Fibroblast of pulmonary artery (primary cell): ENCODE data around the gene TICRR.

Experiments
- DNase-seq: peaks from one replicate; pipeline ENCODE4 v3.0.0-alpha.2; 2010; ENCODE audit warnings: low read depth
- H3K4me3 ChIP-seq: replicated peaks from 2 replicates; pipeline ENCODE4 v1.5.1; 2011; ENCODE audit warnings: low read depth, mild to moderate bottlenecking, control low read depth, low read length, moderate library complexity
- TF ChIP-seq, protein P1 (sequence below): IDR thresholded peaks from 2 replicates; pipeline ENCODE4 v1.5.1; 2011; ENCODE audit warnings: mild to moderate bottlenecking, control low read depth, low read length, inconsistent platforms; ENCODE audit errors: missing control alignments

The TICRR gene

DNA sequence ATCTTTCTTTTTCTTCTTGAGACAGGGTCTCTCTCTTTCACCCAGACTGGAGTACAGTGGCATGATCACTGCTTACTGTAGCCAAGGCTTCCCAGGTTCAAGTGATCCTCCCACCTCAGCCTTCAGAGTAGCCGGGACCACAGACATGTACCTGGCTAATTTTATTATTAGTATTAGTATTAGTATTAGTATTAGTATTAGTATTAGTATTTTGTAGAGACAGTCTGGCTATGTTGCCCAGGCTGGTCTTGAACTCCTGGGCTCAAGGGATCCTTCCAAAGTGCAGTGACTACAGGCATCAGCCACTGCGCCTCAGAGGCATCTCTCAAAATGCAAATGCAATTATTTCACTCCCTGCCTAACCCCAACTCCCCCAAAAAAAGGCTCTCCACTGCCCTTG is 78.3 kb downstream of the TICRR start:
- no peak overlapping the region for H3K4me3 ChIP-seq
- TF ChIP-seq, protein P1, sequence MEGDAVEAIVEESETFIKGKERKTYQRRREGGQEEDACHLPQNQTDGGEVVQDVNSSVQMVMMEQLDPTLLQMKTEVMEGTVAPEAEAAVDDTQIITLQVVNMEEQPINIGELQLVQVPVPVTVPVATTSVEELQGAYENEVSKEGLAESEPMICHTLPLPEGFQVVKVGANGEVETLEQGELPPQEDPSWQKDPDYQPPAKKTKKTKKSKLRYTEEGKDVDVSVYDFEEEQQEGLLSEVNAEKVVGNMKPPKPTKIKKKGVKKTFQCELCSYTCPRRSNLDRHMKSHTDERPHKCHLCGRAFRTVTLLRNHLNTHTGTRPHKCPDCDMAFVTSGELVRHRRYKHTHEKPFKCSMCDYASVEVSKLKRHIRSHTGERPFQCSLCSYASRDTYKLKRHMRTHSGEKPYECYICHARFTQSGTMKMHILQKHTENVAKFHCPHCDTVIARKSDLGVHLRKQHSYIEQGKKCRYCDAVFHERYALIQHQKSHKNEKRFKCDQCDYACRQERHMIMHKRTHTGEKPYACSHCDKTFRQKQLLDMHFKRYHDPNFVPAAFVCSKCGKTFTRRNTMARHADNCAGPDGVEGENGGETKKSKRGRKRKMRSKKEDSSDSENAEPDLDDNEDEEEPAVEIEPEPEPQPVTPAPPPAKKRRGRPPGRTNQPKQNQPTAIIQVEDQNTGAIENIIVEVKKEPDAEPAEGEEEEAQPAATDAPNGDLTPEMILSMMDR: no peak
- no peak for DNase-seq

DNA sequence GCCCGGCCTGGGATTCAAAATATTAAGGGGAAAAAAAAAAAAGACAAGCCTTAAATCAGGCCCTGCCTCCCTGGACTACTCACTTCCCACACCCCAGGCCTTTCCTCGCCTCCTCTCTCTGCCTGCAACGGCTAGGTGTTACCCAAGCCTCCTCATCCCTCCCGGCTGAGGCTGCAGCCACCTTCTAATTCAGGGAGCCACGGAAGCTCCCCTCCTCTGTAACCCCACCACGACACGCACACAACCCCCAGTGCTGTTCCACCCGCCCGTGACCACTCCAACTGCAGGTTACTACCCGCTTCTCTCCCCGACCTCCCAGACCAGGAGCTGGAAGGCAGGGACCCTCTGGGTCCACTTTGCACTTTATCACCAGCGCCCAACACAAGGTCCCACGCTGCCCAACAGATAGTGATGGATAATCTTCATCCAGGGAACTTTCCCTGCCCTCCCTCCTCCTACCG is 79.1 kb downstream of the TICRR start:
- peak overlapping the region; percentile 68 for H3K4me3 ChIP-seq
- DNase-seq: peak; percentile 38
- TF ChIP-seq, protein P1: no peak

DNA sequence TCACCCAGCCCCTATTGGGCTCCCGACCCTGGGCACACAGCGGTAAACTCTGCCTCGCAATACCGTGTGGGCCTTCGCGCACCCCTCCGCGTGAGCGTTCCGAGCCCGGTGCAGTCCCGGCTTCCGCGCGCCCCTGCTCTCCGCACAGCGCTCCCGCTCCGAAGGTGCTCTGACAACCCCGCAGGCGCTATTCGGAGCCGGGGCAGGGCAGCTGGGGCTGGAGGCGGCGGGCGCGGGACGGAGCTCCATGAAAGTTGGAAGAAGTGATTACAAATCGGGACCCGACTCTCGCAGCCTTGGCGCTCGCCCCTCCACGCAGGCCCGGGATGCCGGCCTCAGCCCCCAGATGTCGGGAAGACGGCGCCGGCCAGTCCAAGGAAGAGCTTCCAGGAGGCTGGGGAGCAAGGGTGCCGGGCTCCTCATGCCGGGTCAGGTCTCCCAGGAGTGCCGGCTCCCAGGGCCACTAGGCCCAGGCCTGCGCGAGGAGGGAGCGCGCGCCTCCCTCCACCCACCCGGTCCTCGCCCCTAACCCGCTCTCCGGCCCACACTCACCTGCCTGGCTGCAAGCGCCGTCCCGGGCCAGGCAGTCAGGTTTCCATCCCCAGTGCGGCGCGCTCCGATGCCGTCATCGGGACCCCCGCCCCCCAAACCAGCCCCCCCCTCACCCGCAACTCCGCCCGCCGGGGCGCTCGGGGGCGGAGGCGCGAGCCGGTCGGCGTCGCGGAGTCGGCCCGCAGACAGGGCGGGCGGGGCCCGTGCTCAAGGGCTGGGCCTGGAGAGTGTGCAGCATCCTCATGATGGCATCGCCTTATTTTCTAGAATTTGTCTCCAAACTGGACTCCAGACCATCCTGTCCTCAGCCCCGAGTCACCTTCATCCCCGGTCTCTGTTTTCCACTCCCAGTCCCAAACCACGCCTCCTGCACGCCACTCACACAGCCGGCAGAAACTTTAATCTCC is 79.9 kb downstream of the TICRR start, which contains the start of gene KIF7:
KIF7 (minus strand) TSS at position 621 of the 959 bp plus-strand sequence. CDS start 2,537 bp downstream, outside the sequence.
- DNase-seq: peak; percentile 50

DNA sequence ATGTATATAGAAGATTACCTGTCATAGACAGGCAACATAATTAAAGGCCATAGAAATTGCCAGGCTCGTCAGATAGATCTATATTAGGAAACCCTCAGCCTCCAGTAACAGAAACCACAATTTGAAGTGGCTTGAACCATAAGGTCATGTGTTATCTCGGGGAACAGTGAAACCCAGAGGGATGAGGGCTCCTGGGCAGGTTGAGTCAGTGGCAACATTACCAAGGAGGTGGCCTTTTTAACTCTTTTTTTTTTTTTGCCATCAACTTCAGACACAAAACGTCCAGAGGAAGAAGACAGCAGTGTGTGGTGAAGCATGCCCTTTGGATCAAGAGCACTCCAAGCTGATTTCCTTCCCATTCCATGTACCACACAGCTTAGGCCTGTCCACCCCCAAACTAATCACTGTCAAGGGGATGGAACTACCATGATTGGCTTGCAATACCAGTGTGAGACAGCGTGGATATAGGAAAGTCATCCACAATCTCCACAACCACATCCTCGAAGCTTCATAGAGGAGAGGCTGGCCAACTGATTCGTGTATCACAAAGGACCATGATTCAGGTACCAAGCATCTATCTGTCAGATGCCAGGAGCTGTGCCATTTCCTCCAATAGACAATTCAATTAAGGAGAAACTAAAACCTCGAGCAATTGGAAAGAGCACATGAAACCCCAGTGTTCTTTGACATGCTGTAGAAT is 81.0 kb downstream of the TICRR start:
- TF ChIP-seq, protein P1: no peak
- H3K4me3 ChIP-seq: no peak overlapping the region
- DNase-seq: no peak

More for the DNA sequence above, 79.9 kb downstream of the TICRR start, which contains the start of gene KIF7:
- TF ChIP-seq, protein P1: no peak
- H3K4me3 ChIP-seq: peak within 1 kb of the TSS; percentile 68

DNA sequence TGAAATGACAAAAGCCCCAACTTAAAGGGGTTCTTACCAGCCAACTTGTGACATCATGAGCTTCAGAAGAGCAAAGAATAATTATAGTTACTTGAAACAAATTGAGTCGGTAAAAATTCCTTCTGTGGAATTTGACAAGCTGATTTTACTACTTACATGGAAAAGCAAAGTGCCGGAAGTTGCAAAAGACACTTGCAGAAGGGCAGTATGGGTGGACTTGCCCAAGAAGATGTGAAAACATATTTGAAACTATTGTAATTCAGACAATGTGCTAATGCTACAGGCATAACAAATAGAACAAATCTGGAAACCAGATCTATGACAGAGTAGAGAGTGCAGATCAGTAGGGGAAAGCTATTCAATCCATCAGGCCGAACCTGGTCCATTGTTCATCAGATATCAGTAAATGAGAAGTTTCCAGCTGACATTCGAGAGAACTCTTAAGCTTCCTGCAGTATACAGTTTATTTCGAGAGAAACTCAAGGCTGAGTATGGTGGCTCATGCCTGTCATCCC is 82.5 kb downstream of the TICRR start:
- H3K4me3 ChIP-seq: no peak overlapping the region
- TF ChIP-seq, protein P1: no peak
- no peak for DNase-seq

DNA sequence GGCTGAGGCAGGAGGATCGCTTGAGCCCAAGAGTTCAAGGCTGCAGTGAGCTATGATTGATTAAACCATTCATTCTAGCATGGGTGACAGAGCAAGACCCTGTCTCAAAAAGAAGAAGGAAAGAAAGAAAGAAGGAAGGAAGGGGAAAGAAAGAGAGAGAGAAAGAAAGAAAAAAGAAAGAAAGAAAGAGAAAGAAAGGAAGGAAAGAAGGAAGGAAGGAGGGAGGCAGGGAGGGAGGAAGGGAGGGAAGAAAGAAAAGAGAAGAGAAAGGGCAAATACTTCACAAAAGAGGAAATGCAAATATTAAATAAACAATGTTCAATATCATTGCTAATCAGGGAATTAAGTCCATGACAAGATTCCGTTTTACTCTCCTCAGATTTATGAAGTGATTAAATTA is 84.0 kb downstream of the TICRR start:
- no peak overlapping the region for H3K4me3 ChIP-seq
- TF ChIP-seq, protein P1: no peak
- no peak for DNase-seq
